Suprapubic skin (tissue), 4 donors: Measurements from ENCODE around the gene FANCE. TPM values are rescaled to one million over a fixed set of nuclear protein-coding genes. Genes with fewer than 3 reads are reported as not detected.

ENCODE experiments used
- DNase-seq, 2 donors: peaks; one replicate each; pipeline ENCODE4 v3.0.0-alpha.2; 2019; ENCODE audit warnings: low spot score in 2 of 2
- H3K27ac ChIP-seq: fragments of 200-600 bp; sonication (generic); one replicate; pipeline ENCODE4 v1.5.1; 2019
- H3K27me3 ChIP-seq: fragments of 200-600 bp; sonication (generic); one replicate; pipeline ENCODE4 v1.5.1; 2019
- H3K36me3 ChIP-seq: fragments of 200-600 bp; sonication (generic); one replicate; pipeline ENCODE4 v1.5.1; 2019
- H3K4me1 ChIP-seq: fragments of 200-600 bp; sonication (generic); one replicate; pipeline ENCODE4 v1.5.1; 2019
- H3K4me3 ChIP-seq: fragments of 200-600 bp; sonication (generic); one replicate; pipeline ENCODE4 v1.5.1; 2019; ENCODE audit warnings: mild to moderate bottlenecking
- H3K9me3 ChIP-seq: fragments of 200-600 bp; sonication (generic); one replicate; pipeline ENCODE4 v1.5.1; 2019
- CTCF ChIP-seq, 2 donors: fragments of 200-600 bp in 1 of 2; fragments of 450-650 bp in 1 of 2; sonication (generic) in 1 of 2; IDR thresholded peaks; one replicate each; pipeline ENCODE4 v1.5.1; 2016 to 2019; ENCODE audit warnings: antibody characterized with exemption in 2 of 2, mild to moderate bottlenecking in 1 of 2, moderate library complexity in 1 of 2
- EP300 ChIP-seq: sonication (generic); formaldehyde crosslinking; IDR thresholded peaks from one replicate; pipeline ENCODE4 v1.6.1; 2017; ENCODE audit warnings: antibody characterized with exemption
- POLR2A ChIP-seq, 2 donors: fragments of 450-650 bp; IDR thresholded peaks; one replicate each; pipeline ENCODE4 v1.6.1; 2017; ENCODE audit warnings: antibody characterized with exemption in 2 of 2, mild to moderate bottlenecking in 2 of 2, moderate library complexity in 2 of 2
- POLR2AphosphoS5 ChIP-seq, 3 donors: sonication (generic); formaldehyde crosslinking; IDR thresholded peaks; one replicate each; pipeline ENCODE4 v1.6.1; 2017; ENCODE audit warnings: antibody characterized with exemption in 3 of 3
- WGBS: methylation state at CpG from one replicate; pipeline ENCODE4 v1.1.5; 2018; 5-methylcytosine and 5-hydroxymethylcytosine counted together
- total RNA-seq, 4 donors: library from RNA; depleted of rRNA; stranded (reverse); fragments of >200 nt; gene quantifications; one replicate each; pipeline ENCODE4 v1.1.0, GENCODE V29; 2016

FANCE gene
- total RNA-seq, 4 donors from 2014 or later, result 20.6 to 25.6 (median 21.6) TPM

- Histone ChIP-seq H3K27me3 (no peaks in the 10 kb centered on the region), H3K9me3 (no peaks in the 10 kb centered on the region), H3K36me3 (no peaks in the 10 kb centered on the region), H3K4me3 (no peak overlapping the region), H3K27ac (no peak overlapping the region), H3K4me1 (peaks cover 30% of the 10 kb centered on the region)
- no peak for DNase-seq
- TF ChIP-seq CTCF (IDR thresholded peaks at IDR 0.05) (peak; percentile 54 to 64), EP300 (no peak)
- WGBS, result 24% methylated on average over 12 of the region's 14 CpGs
Observed at GRCh38 chr6:35449287-35449881, 2.8 kb upstream of the FANCE start.

GRCh38 chr6:35451354-35452182, 570 bp upstream of the FANCE start:
- 12% methylated on average over 20 of the region's 20 CpGs for WGBS
- H3K27ac ChIP-seq, result no peak overlapping the region
- peaks cover 9% of the 10 kb centered on the region for H3K36me3 ChIP-seq
- TF ChIP-seq CTCF (IDR thresholded peaks at IDR 0.05) (no peak), POLR2AphosphoS5 (IDR thresholded peaks at IDR 0.05) (no peak), EP300 (no peak), POLR2A (IDR thresholded peaks at IDR 0.05) (no peak)
- peaks cover 43% of the 10 kb centered on the region for H3K4me1 ChIP-seq
- DNase-seq, result no peak
- no peaks in the 10 kb centered on the region for H3K27me3 ChIP-seq
- H3K9me3 ChIP-seq, result no peaks in the 10 kb centered on the region
- peak overlapping the region; percentile 74 for H3K4me3 ChIP-seq

- Histone ChIP-seq H3K4me3 (peak overlapping the region; percentile 74), H3K27me3 (no peaks in the 10 kb centered on the region), H3K9me3 (no peaks in the 10 kb centered on the region), H3K4me1 (peaks cover 45% of the 10 kb centered on the region), H3K27ac (no peak overlapping the region), H3K36me3 (peaks cover 11% of the 10 kb centered on the region)
- WGBS, result 7% methylated on average over 3 of the region's 3 CpGs
- TF ChIP-seq CTCF (IDR thresholded peaks at IDR 0.05), result no peak
- no peak for TF ChIP-seq POLR2AphosphoS5 (IDR thresholded peaks at IDR 0.05)
- no peak for TF ChIP-seq POLR2A (IDR thresholded peaks at IDR 0.05)
- no peak for DNase-seq
Observed at GRCh38 chr6:35453236-35453635, 1.1 kb downstream of the FANCE start.

GRCh38 chr6:35454391-35455110, 2.4 kb downstream of the FANCE start:
- Histone ChIP-seq H3K27me3 (no peaks in the 10 kb centered on the region), H3K4me3 (peak overlapping the region; percentile 74), H3K36me3 (peaks cover 19% of the 10 kb centered on the region), H3K9me3 (no peaks in the 10 kb centered on the region), H3K4me1 (peaks cover 45% of the 10 kb centered on the region), H3K27ac (peak overlapping the region; percentile 30)
- 63% methylated on average over 9 of the region's 9 CpGs for WGBS
- TF ChIP-seq POLR2A (IDR thresholded peaks at IDR 0.05) (no peak), EP300 (no peak), CTCF (IDR thresholded peaks at IDR 0.05) (no peak), POLR2AphosphoS5 (IDR thresholded peaks at IDR 0.05) (no peak)
- DNase-seq, result no peak

GRCh38 chr6:35457907-35458306, 5.8 kb downstream of the FANCE start:
- Histone ChIP-seq H3K27me3 (no peaks in the 10 kb centered on the region), H3K27ac (no peak overlapping the region), H3K4me3 (no peak overlapping the region), H3K4me1 (peaks cover 39% of the 10 kb centered on the region), H3K36me3 (peaks cover 38% of the 10 kb centered on the region), H3K9me3 (no peaks in the 10 kb centered on the region)
- 86% methylated on average over 4 of the region's 4 CpGs for WGBS
- no peak for DNase-seq
- TF ChIP-seq POLR2A (IDR thresholded peaks at IDR 0.05) (no peak), EP300 (no peak), POLR2AphosphoS5 (IDR thresholded peaks at IDR 0.05) (no peak)
